ENCODE data around the gene ADARB2. TPM values are rescaled to one million over a fixed set of nuclear protein-coding genes. Genes with fewer than 3 reads are reported as not detected.

Gene ADARB2
- total and polyA plus RNA-seq, 2 experiments from 2014 or later, result 0.13 to 0.48 TPM

DNA sequence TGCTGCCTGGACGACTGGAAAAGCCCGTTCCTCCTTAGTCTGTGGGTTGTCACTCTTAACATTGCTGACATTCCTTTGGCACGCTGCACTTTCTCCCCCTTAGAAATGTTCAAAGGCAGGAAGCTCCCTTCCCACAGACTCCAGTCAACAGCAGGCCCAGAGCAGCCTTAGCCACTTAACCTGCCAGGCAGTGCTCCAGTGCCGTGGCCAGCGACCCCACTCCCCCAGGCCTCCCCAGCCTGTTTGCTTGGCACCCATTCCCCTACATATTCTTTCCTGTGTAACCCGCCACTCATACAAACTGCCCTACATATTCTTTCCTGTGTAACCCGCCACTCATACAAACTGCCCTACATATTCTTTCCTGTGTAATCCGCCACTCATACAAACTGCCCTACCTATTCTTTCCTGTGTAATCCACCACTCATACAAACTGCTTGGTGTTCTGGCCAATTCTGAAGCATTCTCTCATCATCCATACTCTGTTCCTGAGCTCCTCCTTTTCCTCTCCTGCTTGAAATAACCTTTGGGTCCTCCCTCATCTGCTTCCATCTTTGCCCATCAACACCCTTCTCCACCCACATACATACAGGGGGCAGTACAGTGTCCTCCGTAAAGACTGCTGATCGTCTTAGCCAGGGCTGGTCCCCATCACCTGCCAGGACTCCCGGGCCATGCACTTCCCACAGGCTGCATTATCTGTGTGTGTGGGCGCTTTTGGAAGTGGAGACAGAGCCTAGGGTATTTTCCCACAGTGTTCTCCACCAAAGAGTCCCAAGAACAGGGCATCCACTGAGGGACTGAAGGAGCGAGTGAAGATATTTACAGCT, 57.3 kb downstream of the ADARB2 start:
- Histone ChIP-seq H3K36me3 (replicated peaks; ENCODE audit: insufficient read depth, low read depth) (no peaks in the 10 kb centered on the region), H3K79me2 (no peaks in the 10 kb centered on the region), H3K4me1 (ENCODE audit: insufficient read depth) (no peaks in the 10 kb centered on the region), H3K9me2 (replicated peaks; ENCODE audit: insufficient read depth) (no peaks in the 10 kb centered on the region), H3K27me3 (no peaks in the 10 kb centered on the region), H2AFZ (no peak overlapping the region), H3K4me2 (no peak overlapping the region), H4K20me1 (ENCODE audit: insufficient read depth, poor library complexity, severe bottlenecking) (no peaks in the 10 kb centered on the region), H3K9me3 (ENCODE audit: low read depth) (no peaks in the 10 kb centered on the region), H3K4me3 (no peak overlapping the region), H3K27ac (no peak overlapping the region)
- DNase-seq (ENCODE audit: low spot score), result no peak
- TF ChIP-seq EZH2phosphoT487 (IDR thresholded peaks at IDR 0.05; ENCODE audit: low read depth, severe bottlenecking, unreplicated experiment) (no peak), EZH2 (IDR thresholded peaks at IDR 0.05; ENCODE audit: borderline replicate concordance) (no peak)
- TF ChIP-seq, protein P1, sequence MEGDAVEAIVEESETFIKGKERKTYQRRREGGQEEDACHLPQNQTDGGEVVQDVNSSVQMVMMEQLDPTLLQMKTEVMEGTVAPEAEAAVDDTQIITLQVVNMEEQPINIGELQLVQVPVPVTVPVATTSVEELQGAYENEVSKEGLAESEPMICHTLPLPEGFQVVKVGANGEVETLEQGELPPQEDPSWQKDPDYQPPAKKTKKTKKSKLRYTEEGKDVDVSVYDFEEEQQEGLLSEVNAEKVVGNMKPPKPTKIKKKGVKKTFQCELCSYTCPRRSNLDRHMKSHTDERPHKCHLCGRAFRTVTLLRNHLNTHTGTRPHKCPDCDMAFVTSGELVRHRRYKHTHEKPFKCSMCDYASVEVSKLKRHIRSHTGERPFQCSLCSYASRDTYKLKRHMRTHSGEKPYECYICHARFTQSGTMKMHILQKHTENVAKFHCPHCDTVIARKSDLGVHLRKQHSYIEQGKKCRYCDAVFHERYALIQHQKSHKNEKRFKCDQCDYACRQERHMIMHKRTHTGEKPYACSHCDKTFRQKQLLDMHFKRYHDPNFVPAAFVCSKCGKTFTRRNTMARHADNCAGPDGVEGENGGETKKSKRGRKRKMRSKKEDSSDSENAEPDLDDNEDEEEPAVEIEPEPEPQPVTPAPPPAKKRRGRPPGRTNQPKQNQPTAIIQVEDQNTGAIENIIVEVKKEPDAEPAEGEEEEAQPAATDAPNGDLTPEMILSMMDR (IDR thresholded peaks at IDR 0.05; ENCODE audit: poor library complexity), result no peak
- WGBS (ENCODE audit: low lambda C conversion rate, missing lambda C conversion rate), result 60% methylated on average over 13 of the region's 13 CpGs

DNA sequence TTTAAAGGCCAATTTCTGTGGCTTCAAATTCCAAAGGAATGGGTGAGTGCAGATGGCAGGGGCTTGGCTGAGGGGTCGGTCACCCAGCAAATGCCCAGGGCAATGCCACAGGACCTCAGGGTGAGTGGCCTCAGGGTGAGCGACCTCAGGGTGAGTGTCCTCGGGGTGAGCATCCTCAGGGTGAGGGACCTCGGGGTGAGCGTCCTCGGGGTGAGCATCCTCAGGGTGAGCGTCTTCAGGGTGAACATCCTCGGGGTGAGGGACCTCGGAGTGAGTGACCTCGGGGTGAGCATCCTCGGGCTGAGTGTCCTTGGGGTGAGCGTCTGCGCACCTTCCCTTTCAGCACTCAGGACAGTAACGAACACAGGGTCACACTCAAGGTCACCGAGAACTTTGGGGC, 59.2 kb downstream of the ADARB2 start:
- no peaks in the 10 kb centered on the region for H3K36me3 ChIP-seq (replicated peaks; ENCODE audit: insufficient read depth, low read depth)
- no peak overlapping the region for H3K4me3 ChIP-seq
- H3K9me3 ChIP-seq (ENCODE audit: low read depth), result no peaks in the 10 kb centered on the region
- DNase-seq (ENCODE audit: low spot score), result no peak
- H3K9me2 ChIP-seq (replicated peaks; ENCODE audit: insufficient read depth), result no peaks in the 10 kb centered on the region
- no peak overlapping the region for H3K27ac ChIP-seq
- H2AFZ ChIP-seq, result no peak overlapping the region
- no peaks in the 10 kb centered on the region for H3K79me2 ChIP-seq
- no peaks in the 10 kb centered on the region for H3K4me1 ChIP-seq (ENCODE audit: insufficient read depth)
- 91% methylated on average over 12 of the region's 15 CpGs for WGBS (ENCODE audit: low lambda C conversion rate, missing lambda C conversion rate)
- H4K20me1 ChIP-seq (ENCODE audit: insufficient read depth, poor library complexity, severe bottlenecking), result no peaks in the 10 kb centered on the region
- TF ChIP-seq EZH2 (IDR thresholded peaks at IDR 0.05; ENCODE audit: borderline replicate concordance) (no peak), EZH2phosphoT487 (IDR thresholded peaks at IDR 0.05; ENCODE audit: low read depth, severe bottlenecking, unreplicated experiment) (no peak)
- TF ChIP-seq, protein P1 (IDR thresholded peaks at IDR 0.05; ENCODE audit: poor library complexity), result no peak
- no peak overlapping the region for H3K4me2 ChIP-seq
- no peaks in the 10 kb centered on the region for H3K27me3 ChIP-seq

DNA sequence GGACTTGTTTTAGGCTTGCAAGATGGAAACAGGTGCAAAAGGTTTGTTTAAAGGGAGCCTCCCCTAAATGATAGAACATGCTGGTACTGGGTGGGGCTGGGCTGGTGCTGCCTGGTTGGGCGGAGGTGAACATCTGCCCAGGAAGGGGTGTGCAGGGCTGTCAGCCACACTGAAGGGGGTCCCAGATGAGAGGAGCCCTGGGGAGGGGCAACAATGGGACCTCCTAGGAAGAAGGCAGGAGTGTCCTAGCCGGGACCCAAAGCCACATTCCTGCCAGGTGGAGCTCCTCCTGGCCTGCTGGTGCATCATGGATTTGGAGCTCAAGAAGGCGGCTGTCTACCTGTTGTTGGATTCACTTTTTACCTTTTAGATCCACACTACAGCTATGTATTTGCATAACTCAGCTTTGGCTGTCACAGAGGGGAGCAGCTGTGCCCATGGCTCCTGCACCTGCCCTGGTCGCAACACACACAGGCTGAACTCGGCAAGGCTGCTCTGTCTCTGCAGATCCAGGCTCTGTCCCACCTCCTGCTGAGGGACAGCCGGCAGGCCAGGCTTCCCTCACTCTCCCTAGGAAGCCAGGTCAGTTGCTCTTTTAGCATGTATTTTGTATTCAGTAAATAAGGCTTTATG, 59.9 kb downstream of the ADARB2 start:
- no peak overlapping the region for H2AFZ ChIP-seq
- no peaks in the 10 kb centered on the region for H3K36me3 ChIP-seq (replicated peaks; ENCODE audit: insufficient read depth, low read depth)
- 84% methylated on average over 6 of the region's 6 CpGs for WGBS (ENCODE audit: low lambda C conversion rate, missing lambda C conversion rate)
- H3K79me2 ChIP-seq, result no peaks in the 10 kb centered on the region
- no peak overlapping the region for H3K4me2 ChIP-seq
- no peaks in the 10 kb centered on the region for H4K20me1 ChIP-seq (ENCODE audit: insufficient read depth, poor library complexity, severe bottlenecking)
- DNase-seq (ENCODE audit: low spot score), result no peak
- TF ChIP-seq EZH2 (IDR thresholded peaks at IDR 0.05; ENCODE audit: borderline replicate concordance) (no peak), EZH2phosphoT487 (IDR thresholded peaks at IDR 0.05; ENCODE audit: low read depth, severe bottlenecking, unreplicated experiment) (no peak)
- TF ChIP-seq, protein P1 (IDR thresholded peaks at IDR 0.05; ENCODE audit: poor library complexity), result no peak
- H3K27ac ChIP-seq, result no peak overlapping the region
- H3K27me3 ChIP-seq, result no peaks in the 10 kb centered on the region
- no peaks in the 10 kb centered on the region for H3K9me3 ChIP-seq (ENCODE audit: low read depth)
- no peak overlapping the region for H3K4me3 ChIP-seq
- H3K4me1 ChIP-seq (ENCODE audit: insufficient read depth), result no peaks in the 10 kb centered on the region
- no peaks in the 10 kb centered on the region for H3K9me2 ChIP-seq (replicated peaks; ENCODE audit: insufficient read depth)

Measured in hepatocyte (in vitro differentiated cells).